Bronchial epithelial cell (primary cell): ENCODE data around the gene PIK3IP1. TPM values are rescaled to one million over a fixed set of nuclear protein-coding genes. Genes with fewer than 3 reads are reported as not detected.

ENCODE experiments used
- DNase-seq: peaks from one replicate; pipeline ENCODE4 v3.0.0-alpha.2; 2010; ENCODE audit warnings: low read depth
- FAIRE-seq: peaks from 2 replicates; lab custom pipeline; 2011; peaks lifted over from hg19 to GRCh38; lab: Jason Lieb, UNC
- H3K27me3 ChIP-seq: 2 replicates; pipeline ENCODE4 v1.5.1; 2011; ENCODE audit warnings: low read length; ENCODE audit not compliant: control insufficient read depth, insufficient read depth
- H3K36me3 ChIP-seq: 2 replicates; pipeline ENCODE4 v1.5.1; 2011; ENCODE audit warnings: low read length; ENCODE audit not compliant: control insufficient read depth, insufficient read depth
- H3K4me3 ChIP-seq: 2 replicates; pipeline ENCODE4 v1.5.1; 2011; ENCODE audit warnings: mild to moderate bottlenecking, low read depth, low read length, control low read depth
- CTCF ChIP-seq: IDR thresholded peaks from 2 replicates; pipeline ENCODE4 v1.5.1; 2011; ENCODE audit warnings: mild to moderate bottlenecking, moderate library complexity, low read length, control low read depth, inconsistent platforms; ENCODE audit not compliant: insufficient read depth, severe bottlenecking
- total RNA-seq: library from RNA; depleted of rRNA; stranded (reverse); fragments of >200 nt; gene quantifications from 2 replicates; pipeline ENCODE4 v1.2.1, GENCODE V29; 2014

The PIK3IP1 gene
- total RNA-seq, 1 donor from 2014 or later: 6.3 TPM

DNA sequence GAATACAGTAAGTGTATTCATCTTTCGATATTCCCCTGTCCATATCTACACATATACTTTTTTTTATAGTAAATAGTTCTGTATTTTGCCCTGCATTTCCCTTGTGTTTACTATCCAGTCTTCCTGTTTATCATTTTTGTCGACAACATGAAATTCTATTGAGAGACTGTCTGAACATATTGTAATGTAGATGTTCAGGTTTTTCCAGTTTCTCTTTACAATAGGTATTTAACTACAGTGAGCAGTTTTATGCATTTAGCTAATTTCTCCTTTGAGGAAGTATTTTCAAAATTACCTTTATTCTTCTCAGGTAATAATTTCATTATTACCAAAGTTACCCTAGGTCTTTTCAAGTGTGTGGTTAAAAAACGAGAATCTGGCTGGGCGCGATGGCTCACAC, 16.7 kb downstream of the PIK3IP1 start:
- TF ChIP-seq CTCF: no peak
- H3K36me3 ChIP-seq: peaks cover 46% of the 10 kb centered on the region
- FAIRE-seq (no peak), DNase-seq (no peak)
- no peaks in the 10 kb centered on the region for H3K27me3 ChIP-seq
- H3K4me3 ChIP-seq: no peak overlapping the region

DNA sequence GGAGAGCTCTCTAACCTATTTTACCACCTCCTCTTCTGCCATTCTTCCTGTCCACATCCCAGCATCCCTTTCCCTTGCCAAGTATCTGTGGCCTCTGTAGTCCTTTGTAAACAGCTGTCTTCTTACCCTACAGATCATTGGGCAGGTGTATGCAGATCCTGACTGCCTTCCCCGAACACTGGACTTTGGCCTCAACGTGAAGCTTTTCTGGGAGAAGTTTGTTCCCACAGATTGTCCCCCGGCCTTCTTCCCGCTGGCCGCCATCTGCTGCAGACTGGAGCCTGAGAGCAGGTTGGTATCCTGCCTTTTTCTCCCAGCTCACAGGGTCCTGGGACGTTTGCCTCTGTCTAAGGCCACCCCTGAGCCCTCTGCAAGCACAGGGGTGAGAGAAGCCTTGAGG, 17.3 kb downstream of the PIK3IP1 start:
- Histone ChIP-seq H3K27me3 (no peaks in the 10 kb centered on the region), H3K36me3 (peaks cover 50% of the 10 kb centered on the region), H3K4me3 (no peak overlapping the region)
- DNase-seq (no peak), FAIRE-seq (peak; percentile 7)
- no peak for TF ChIP-seq CTCF

GRCh38 chr22:31274017-31274416, 18.3 kb downstream of the PIK3IP1 start:
- no peak for TF ChIP-seq CTCF
- no peak overlapping the region for H3K4me3 ChIP-seq
- peak; percentile 7 for FAIRE-seq
- no peaks in the 10 kb centered on the region for H3K27me3 ChIP-seq
- peaks cover 54% of the 10 kb centered on the region for H3K36me3 ChIP-seq
- DNase-seq: no peak

GRCh38 chr22:31272522-31273446, 19.5 kb downstream of the PIK3IP1 start:
- FAIRE-seq: peak; percentile 97
- peaks cover 59% of the 10 kb centered on the region for H3K36me3 ChIP-seq
- H3K27me3 ChIP-seq: no peaks in the 10 kb centered on the region
- TF ChIP-seq CTCF: peak; percentile 66
- H3K4me3 ChIP-seq: no peak overlapping the region
- DNase-seq: no peak

GRCh38 chr22:31271485-31271884, 20.8 kb downstream of the PIK3IP1 start:
- FAIRE-seq (peak; percentile 52), DNase-seq (no peak)
- no peak for TF ChIP-seq CTCF
- Histone ChIP-seq H3K36me3 (peaks cover 64% of the 10 kb centered on the region), H3K4me3 (no peak overlapping the region), H3K27me3 (no peaks in the 10 kb centered on the region)
